Cardiac fibroblast (primary cell): ENCODE data around the gene HSPA1A.
A peak's percentile ranks its signal among the peaks of the same experiment; 100 is the strongest.

Experiments used
- DNase-seq, 2 donors: peaks; one replicate each; pipeline versions ENCODE4 v3.0.0 to v3.0.0-alpha.2; 2010; ENCODE audit warnings: low read depth in 2 of 2
- H3K4me3 ChIP-seq, 2 donors: replicated peaks in 1 of 2; 1 replicate in 1 of 2; 2 replicates in 1 of 2; pipeline ENCODE4 v1.5.1; 2011; ENCODE audit warnings: low read depth in 2 of 2, low read length in 2 of 2, mild to moderate bottlenecking in 2 of 2, moderate library complexity in 1 of 2
- TF ChIP-seq, protein P1 (sequence below): IDR thresholded peaks from one replicate; pipeline ENCODE4 v1.5.1; 2011; ENCODE audit warnings: low read depth, mild to moderate bottlenecking, low read length, inconsistent platforms

Gene HSPA1A

DNA sequence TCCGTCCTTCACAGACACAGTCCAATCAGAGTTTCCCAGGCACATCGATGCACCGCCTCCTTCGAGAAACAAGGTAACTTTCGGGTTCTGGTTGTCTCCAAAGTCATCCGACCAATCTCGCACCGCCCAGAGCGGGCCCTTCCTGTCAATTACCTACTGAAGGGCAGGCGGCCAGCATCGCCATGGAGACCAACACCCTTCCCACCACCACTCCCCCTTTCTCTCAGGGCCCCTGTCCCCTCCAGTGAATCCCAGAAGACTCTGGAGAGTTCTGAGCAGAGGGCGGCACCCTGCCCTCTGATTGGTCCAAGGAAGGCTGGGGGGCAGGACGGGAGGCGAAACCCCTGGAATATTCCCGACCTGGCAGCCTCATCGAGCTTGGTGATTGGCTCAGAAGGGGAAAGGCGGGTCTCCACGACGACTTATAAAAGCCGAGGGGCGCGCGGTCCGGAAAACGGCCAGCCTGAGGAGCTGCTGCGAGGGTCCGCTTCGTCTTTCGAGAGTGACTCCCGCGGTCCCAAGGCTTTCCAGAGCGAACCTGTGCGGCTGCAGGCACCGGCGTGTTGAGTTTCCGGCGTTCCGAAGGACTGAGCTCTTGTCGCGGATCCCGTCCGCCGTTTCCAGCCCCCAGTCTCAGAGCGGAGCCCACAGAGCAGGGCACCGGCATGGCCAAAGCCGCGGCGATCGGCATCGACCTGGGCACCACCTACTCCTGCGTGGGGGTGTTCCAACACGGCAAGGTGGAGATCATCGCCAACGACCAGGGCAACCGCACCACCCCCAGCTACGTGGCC lies 12.1 kb downstream of the HSPA1A start, which contains the start of gene HSPA1B:
HSPA1B (plus strand) TSS at position 453 of the 794 bp plus-strand sequence; CDS start at position 666, 213 bp downstream.
- DNase-seq, result peak; percentile 100
- H3K4me3 ChIP-seq, result peak within 1 kb of the TSS; percentile 73 to 78
- TF ChIP-seq, protein P1, sequence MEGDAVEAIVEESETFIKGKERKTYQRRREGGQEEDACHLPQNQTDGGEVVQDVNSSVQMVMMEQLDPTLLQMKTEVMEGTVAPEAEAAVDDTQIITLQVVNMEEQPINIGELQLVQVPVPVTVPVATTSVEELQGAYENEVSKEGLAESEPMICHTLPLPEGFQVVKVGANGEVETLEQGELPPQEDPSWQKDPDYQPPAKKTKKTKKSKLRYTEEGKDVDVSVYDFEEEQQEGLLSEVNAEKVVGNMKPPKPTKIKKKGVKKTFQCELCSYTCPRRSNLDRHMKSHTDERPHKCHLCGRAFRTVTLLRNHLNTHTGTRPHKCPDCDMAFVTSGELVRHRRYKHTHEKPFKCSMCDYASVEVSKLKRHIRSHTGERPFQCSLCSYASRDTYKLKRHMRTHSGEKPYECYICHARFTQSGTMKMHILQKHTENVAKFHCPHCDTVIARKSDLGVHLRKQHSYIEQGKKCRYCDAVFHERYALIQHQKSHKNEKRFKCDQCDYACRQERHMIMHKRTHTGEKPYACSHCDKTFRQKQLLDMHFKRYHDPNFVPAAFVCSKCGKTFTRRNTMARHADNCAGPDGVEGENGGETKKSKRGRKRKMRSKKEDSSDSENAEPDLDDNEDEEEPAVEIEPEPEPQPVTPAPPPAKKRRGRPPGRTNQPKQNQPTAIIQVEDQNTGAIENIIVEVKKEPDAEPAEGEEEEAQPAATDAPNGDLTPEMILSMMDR, result no peak

DNA sequence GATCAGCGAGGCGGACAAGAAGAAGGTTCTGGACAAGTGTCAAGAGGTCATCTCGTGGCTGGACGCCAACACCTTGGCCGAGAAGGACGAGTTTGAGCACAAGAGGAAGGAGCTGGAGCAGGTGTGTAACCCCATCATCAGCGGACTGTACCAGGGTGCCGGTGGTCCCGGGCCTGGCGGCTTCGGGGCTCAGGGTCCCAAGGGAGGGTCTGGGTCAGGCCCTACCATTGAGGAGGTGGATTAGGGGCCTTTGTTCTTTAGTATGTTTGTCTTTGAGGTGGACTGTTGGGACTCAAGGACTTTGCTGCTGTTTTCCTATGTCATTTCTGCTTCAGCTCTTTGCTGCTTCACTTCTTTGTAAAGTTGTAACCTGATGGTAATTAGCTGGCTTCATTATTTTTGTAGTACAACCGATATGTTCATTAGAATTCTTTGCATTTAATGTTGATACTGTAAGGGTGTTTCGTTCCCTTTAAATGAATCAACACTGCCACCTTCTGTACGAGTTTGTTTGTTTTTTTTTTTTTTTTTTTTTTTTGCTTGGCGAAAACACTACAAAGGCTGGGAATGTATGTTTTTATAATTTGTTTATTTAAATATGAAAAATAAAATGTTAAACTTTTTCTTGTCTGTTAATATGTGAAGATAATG lies 14.4 kb downstream of the HSPA1A start:
- H3K4me3 ChIP-seq, result peak overlapping the region; percentile 64 to 73
- peak; percentile 59 to 72 for DNase-seq
- TF ChIP-seq, protein P1, result peak; percentile 8

- H3K4me3 ChIP-seq, result peak overlapping the region; percentile 64 to 73
- TF ChIP-seq, protein P1, result no peak
- no peak for DNase-seq
These were observed 15.6 kb downstream of the HSPA1A start for GRCh38 chr6:31830886-31831335.

DNA sequence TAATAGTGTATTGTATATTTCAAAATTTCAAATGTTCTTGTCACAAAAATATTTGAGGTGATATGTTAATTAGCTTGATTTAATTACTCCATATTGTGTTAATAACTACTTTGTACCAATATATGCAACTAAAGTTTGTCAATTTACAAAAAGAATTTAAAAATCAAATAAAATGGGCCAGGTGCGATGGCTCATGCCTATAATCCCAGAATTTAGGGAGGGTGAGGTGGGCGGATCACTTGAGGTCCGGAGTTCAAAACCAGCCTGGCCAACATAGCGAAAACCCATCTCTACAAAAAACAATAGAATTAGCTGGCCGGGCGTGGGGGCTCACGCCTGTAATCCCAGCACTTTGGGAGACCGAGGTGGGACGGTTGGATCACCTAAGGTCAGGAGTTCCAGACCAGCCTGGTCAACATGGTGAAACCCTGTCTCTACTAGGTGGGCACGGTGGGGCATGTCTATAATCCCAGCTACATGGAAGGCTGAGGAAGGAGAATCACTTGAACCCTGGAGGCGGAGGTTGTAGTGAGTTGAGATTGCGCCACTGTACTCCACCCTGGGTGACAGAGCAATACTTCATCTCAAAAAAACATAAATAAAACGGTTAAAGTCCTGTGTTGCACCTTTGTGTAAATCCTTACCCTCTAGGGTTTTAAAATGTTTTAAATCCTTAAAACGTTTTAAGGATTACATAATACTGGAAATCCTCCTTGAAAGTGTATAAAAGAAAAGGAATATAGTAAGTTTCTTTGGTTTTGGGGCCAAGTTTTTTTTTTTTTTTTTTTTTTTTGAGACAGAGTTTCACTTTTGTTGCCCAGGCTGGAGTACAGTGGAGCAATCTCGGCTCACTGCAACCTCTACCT lies 16.2 kb downstream of the HSPA1A start:
- no peak overlapping the region for H3K4me3 ChIP-seq
- DNase-seq, result no peak

GRCh38 chr6:31834367-31835250 lies 19.3 kb downstream of the HSPA1A start:
- DNase-seq, result peak; percentile 90 to 91
- TF ChIP-seq, protein P1, result no peak
- peak overlapping the region; percentile 78 to 97 for H3K4me3 ChIP-seq

More for the DNA sequence above, 16.2 kb downstream of the HSPA1A start:
- TF ChIP-seq, protein P1, result no peak
